HG03060 (cell line): ENCODE results near the gene KRTAP10-12.

Experiments used
- ATAC-seq: cut with Tn5 transposase; IDR thresholded peaks from one replicate; pipeline ENCODE4 v1.9.1; 2021; ENCODE audit warnings: low read depth, moderate number of reproducible peaks; ENCODE audit not compliant: unreplicated experiment

The KRTAP10-12 gene

DNA sequence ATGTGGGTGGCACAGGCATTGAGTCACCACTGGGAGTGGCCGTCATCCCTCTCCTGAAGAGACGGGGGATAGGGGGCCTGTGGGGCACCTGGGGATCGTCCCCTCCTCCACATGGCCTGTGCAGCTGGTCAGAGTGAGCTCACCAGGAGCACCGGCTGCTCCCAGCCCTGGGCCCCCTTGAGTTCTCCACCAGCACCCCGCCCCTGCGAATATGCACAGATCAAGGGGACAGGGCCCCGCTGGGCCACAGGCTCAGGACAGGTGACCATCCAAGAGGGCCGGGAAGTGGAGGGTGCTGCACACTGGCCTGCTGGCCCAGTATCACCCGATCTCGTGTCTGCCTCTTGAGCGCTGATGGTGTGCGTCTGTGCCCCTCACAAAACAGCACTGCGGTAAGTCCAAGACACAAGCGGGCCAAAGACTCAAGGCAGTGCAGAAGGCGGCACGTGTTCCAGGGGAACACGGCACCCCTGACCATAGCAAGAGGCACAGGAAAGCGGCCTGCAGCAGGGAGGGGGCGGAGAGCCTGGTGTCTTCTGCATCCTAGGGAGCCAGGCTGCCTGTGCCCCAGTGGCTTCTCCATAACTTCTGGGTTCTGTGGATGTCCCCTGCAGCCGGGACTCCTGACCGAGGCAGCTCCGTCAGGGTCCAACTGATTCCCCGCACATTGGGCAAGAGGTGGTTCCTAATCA, 32.5 kb downstream of the KRTAP10-12 start:
- no peak for ATAC-seq

DNA sequence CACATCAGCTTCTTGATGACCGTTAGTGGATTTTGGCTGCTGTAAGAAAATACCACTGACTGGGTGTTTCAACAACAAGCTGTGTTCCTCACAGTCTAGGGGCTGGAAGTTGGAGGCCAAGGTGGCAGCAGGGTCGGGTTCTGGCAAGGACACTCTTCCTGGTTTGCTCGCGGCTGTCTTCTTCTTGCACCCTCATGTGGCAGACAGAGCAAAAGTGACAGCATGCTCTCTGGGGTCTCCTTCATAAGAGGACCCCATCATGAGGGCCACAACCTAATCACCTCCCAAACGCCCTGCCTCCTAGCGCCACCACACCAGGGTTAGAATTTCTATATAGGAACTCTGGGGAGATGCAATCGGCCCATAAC, 33.0 kb downstream of the KRTAP10-12 start:
- no peak for ATAC-seq

DNA sequence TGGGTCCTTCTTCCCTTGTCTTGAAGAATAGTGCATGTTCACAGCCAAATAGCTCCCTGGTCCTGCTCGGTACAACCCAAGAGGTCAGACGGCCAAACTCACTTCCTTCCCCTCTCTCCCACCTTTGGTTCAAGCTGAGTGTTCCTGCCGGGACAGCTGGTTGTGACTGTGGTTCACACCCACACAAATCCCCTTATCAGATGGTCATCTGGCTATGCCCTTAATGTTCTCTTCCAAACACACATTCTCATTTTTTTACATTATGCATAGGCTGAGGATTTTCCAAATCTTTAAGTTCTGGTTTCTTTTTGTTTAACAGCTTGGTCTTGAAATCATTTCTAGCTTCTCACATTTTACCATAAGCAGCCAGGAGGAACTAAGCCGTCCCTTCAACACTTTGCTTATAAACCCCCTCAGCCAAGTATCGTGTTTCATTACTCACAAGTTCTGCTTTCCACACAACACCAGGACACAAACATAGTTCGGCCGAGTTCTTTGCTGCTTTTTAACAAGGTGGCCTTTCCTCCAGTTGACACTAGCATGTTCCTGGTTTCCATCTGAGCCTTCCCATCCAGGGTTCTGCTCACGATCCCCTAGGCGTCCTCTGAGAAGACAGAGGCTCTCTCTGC, 34.1 kb downstream of the KRTAP10-12 start:
- no peak for ATAC-seq

DNA sequence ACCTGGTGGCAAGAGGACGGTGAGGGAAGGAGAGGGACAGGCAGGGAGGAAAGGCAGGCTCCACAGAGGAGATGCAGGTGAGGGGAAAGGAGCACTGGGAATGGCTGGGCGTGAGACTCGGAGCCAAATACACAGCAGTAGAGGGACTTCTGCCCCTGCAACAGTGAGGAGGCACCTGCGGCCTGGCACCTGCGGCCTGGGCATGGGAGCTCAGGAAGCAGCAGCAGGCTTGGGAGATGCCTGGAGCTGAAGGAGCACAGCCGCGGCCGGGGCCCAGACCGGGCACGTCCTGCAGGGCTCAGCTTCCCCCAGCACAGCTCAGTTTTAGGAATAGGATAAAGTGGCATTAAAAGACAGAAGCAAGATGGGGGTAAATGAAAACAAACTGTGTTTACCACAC, 35.3 kb downstream of the KRTAP10-12 start:
- ATAC-seq, result no peak

DNA sequence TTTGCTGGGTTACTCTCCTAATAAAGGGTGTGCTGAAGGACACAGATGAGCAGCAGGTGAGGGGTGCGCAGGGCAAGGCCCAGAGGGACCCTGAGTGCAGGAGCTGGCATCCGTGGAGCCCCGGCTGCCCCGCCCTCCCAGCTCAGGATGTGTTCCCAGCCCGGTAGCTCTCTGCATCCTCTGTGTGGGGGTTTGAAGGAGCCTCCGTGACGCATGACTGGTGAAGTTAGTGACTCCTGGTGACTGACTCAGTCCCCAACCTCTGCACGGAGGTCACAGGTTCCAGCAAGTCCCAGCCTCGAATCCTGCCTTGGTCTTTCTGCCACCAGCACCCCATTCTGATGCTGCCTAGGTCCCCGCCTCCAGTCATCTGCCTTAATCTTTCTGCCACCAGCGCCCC, 36.0 kb downstream of the KRTAP10-12 start:
- no peak for ATAC-seq

DNA sequence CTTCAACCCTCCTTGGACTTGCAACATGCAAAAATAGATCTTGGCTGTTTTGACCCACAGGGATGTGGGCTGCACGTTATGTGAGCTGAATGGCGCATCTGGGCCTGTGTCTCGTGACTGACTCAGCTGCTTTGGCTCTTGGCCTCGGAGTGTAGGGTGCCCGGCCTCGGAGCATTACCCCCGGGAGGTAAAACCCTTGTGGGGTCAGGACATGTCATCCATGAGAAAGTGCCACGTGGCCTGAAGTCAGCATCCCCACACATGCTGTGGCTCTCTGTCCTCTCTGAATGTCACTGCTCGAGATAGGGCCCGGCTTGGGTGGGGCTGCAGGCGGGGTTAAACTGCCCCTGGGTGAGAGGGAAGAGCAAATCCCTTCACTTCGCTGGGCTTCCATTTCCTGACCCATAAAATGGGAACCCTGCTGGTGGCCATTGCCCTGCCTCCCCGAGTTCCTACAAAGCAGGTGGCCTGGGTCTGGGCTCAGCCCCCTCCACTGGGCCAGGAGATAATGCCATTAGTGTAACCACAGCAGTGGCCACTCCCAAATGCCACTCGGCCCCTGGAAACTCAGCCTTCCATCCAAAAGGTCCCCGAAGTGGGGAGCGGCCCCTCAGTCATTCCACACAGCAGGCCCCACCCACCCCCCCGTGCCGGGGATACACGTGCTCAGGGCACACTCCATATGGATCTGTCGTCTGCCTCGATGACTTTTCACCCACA, 37.2 kb downstream of the KRTAP10-12 start:
- no peak for ATAC-seq

DNA sequence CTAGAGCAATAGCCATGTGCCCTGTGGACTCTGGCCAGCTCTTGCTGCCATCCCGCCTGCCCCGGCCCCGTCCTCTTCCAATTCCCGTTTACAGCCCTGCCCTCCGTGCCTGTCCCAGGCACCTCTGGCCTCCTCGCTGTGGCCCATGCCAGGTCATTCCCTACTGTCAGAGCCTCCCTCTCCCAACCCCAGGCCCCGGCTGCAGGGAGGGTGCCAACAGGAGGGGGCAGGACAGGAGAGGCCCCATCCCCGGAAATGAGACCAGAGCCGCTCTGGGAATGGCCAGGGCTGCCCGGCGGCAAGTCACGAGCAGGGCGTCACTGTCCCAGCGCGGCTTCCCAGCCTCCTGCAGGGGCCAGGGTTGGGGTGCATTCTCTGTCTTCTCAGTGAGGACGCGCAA, 37.9 kb downstream of the KRTAP10-12 start:
- no peak for ATAC-seq

DNA sequence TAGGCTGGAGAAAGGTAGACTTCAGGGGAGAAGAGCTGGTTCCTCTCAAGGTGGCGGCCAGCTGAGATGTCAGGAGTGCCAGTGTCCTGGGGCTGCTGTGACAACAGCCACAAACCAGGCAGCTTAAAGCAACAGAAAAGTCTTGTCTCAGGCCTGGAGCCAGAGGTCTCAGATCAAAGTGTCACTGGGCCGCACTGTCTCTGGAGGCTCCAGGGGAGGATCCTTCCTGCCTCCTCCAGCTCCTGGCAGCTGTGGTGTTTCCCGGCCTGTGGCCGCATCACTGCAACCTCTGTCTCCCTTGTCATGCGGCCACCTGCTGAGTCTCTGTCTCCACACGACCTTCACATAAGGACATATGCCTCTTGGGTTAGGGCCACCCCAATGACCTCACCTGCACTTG, 38.8 kb downstream of the KRTAP10-12 start:
- ATAC-seq, result no peak

DNA sequence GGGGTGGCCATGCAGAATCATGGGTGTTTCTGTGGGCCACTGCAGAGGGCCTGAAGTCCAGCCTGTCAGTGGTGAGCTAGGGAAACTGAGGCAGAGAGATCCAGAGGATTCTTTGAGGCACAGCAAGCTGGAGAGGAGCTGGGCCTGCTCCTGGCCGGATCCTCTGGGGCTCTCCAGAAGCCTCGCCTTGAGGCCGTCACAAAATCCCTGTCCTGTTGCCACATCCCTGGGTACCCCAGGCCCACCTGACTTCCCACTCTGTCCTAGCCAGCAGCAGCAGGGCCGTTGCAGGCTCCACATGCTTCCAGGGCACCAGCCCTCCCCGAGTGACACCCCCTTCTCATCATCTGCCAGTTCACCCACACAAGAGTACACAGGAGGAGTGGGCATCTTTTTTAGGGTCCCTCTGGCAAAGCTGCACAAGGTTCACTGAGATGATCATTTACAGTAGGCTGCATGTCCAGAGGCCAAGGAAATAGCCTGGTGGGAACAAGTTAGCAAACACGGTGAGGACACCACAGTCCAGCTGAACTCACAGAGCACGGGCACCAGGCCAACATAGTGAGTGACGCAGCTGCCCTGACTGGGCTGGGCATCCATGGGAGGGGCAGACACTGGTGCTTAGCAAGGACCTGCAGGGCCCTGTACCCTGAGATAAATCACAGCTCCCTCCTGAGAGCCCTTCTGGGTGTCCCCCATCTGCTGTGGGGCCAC, 39.5 kb downstream of the KRTAP10-12 start:
- no peak for ATAC-seq

DNA sequence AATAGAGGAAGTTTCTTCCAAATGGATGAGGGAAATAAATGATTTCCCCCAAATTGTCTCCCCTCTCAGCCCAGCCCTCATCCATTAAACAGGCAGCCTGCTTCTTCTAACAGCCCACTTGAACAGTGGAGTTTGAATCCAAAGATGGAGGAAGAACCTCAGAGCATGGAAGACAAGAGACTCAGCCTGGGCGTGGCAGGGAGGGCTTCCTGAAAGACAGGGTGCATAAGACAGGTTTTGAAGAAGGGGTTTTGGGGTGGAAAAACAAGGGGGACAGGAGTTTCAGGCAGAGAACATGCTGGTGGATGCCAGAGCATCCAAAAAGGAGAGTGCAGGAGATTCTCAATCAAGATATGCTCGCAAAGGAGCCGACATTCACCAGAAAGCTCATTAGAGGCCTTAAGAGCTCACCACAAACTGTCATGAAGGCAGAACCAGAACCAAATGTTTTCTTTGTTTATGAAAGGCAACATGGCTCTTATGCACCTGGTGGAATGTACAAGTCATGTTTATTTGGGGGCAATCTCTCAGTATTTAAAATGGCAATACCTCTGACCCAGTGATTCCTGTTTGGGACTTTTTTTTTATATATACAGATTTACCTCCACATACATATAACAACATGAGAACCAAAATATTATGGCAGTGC, 40.9 kb downstream of the KRTAP10-12 start:
- no peak for ATAC-seq

DNA sequence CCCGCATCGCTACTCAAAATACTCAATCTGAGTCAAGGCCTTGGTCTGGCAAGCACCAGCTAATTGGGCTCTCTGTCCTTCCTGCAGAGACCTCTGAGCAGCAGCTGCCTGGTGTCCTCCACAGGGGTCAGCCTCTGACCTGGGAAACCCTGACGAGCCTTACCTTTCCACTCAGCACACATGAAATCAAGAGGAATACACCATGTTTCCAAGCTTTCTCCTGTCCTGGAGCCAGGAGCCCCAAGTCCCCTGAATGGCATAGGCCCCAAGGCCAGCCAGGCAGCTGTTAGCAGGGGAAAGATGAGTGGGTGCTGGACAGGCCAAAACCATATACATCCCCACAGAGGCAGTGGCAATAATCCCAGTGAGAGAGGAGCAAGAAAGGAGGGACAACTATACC, 41.6 kb downstream of the KRTAP10-12 start:
- no peak for ATAC-seq

DNA sequence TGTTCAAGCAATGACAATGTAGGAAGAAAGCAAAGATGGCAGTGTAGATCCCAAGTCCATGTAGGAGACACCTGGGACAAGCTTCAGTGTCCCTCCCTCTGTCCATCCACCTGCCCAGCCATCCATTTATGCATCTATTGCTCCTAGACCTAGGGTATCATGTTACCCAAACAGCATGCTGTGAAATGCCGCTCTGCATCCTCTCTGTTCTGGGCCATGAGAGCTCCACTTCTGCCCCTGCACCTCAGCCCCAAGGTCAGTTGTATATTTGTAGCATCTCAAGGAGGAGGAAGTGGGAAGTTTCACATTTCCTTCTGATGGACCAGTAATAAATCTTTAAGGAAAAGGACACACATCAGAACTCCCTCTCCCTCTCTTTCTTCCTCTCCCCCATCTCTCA, 42.3 kb downstream of the KRTAP10-12 start:
- ATAC-seq, result no peak

DNA sequence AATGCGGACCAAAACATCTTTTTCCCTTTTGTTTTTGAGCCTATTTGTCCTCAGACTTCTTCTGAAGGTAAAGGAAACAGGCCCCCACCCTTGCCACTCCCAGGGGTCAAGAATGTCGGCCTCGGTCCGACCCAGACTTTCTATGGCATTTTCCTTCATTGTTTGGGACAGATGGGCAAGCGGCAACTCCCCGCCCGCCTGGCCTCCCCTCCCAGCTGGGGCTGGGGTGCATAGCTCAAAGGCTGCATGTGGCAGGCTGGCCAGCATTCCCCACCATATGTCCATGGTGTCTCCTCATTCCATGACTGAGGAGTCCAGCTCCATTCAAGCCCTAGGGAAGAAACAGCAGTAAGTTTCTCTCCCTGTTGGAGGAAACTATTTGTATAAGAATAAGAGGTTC, 43.8 kb downstream of the KRTAP10-12 start:
- ATAC-seq, result no peak

DNA sequence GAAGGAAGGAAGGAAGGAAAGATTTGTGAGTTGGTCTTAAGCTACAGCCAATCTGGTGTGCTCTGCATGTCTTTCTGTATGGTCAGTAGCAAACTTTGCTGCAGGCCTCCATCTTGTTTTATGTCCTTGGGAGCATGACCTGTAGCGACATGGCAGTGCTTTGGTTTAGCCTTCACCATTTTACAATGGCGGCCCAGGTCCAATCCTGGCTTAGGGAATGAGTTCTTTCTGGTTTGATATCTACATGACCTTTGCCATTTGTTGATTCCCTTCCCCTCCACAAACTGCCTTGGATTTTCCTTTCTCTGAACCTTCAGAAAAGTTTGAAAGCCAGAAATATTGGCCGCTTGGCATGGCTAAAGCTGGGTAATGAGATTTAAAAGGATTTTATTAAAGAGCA, 44.9 kb downstream of the KRTAP10-12 start:
- no peak for ATAC-seq

DNA sequence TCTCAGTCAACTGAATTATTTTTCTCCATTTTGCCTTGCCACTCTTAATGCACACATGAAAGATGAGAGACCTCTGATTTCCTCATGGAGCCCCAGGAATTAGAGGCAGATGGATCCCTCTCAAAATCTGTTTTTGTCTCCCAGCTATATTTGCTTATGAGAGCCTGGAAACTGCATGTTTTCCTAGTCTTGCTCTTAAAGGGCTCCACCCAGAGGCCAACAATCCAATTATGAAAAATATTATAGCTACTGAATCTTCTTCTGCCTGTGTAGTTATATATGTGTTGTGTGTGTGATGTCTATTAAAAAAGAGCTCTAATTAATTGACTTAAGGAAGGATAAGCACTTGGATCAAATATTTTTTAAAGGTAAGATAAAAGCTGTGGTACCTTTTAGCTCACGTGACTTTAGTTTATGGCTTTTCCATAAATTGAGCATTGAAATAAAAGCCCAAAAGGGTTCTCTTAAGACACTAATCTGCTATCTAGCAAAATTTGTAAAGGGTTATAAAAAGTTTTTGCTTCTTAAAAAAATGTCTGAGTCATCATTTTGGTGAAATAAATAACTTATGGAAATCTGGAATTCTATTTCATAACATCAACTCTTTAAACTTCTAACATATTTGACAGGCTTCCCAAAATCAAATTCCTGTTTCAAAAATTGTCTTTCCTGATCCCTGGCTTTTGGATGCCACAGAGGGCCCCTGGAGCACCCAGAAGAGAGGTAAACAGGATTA, 45.6 kb downstream of the KRTAP10-12 start:
- no peak for ATAC-seq
